ENCODE data around the gene PRKG1.

The PRKG1 gene

DNA sequence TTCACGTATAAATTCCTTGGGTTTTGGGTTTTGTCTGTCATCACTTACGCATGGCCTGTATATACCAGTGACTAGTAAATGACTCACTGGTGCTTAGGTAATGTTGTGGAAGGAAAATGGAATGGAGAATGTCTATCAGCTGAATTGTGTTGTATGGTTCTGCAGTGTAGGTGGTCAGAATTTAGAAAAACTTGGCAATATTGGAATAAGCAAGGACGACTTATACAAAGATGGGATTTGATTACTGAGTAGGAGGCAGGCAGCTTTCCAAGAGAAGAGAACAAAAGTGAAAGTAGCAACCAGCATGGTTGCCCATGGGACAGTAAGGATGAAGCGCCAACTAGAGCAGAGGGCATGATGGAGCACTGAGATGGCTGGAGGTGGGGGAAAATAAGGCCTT lies 793.7 kb downstream of the PRKG1 start:
- no peak overlapping the region for H2BK120ac ChIP-seq (ENCODE audit: low read depth, low read length)
- H3K18ac ChIP-seq (ENCODE audit: low read length) = no peak overlapping the region
- no peak for DNase-seq (ENCODE audit: low spot score)
- no peaks in the 10 kb centered on the region for H3K27me3 ChIP-seq (ENCODE audit: control insufficient read depth in 3 of 3, insufficient read depth in 3 of 3, low read depth in 1 of 3, low read length in 3 of 3)
- no peaks in the 10 kb centered on the region for H3K4me1 ChIP-seq (ENCODE audit: control insufficient read depth in 2 of 2, insufficient read depth in 1 of 2, low read depth in 1 of 2, low read length in 2 of 2)
- no peak overlapping the region for H2BK15ac ChIP-seq (ENCODE audit: low read length)
- H3K4me2 ChIP-seq (ENCODE audit: insufficient read depth, low read length, poor library complexity, severe bottlenecking) = no peak overlapping the region
- no peaks in the 10 kb centered on the region for H3K36me3 ChIP-seq (replicated peaks in 1 of 2; ENCODE audit: control insufficient read depth in 2 of 2, insufficient read depth in 2 of 2, low read length in 2 of 2)
- no peak overlapping the region for H2BK5ac ChIP-seq (ENCODE audit: low read length)
- no peak overlapping the region for H3K27ac ChIP-seq (replicated peaks; ENCODE audit: low read length)
- no peak overlapping the region for H3K4me3 ChIP-seq (ENCODE audit: low read length in 2 of 2)
- no peak overlapping the region for H2BK12ac ChIP-seq (ENCODE audit: low read length)
- H3K79me1 ChIP-seq (ENCODE audit: low read depth, low read length) = no peaks in the 10 kb centered on the region
- no peak overlapping the region for H2AK5ac ChIP-seq (ENCODE audit: low read depth, low read length)
- H4K91ac ChIP-seq (ENCODE audit: low read depth, low read length, poor library complexity) = no peak overlapping the region
- no peak overlapping the region for H4K8ac ChIP-seq (ENCODE audit: low read depth, low read length)
- H3K23ac ChIP-seq (ENCODE audit: low read depth, low read length, poor library complexity) = no peak overlapping the region
- H3K9ac ChIP-seq (ENCODE audit: low read depth, low read length, poor library complexity) = no peak overlapping the region
- no peak overlapping the region for H3K4ac ChIP-seq (ENCODE audit: low read length)
- no CpG with 5 or more reads among the region's 4 CpGs for WGBS, 2 donors (ENCODE audit: extremely low coverage in 2 of 2, insufficient read length in 2 of 2, insufficient replicate concordance in 1 of 2)
- H3K14ac ChIP-seq (ENCODE audit: low read length) = no peak overlapping the region
- no peaks in the 10 kb centered on the region for H3K9me3 ChIP-seq (replicated peaks in 1 of 2; ENCODE audit: control insufficient read depth in 2 of 2, insufficient read depth in 1 of 2, low read depth in 1 of 2, low read length in 2 of 2)
- H2AFZ ChIP-seq (ENCODE audit: low read length) = no peak overlapping the region

DNA sequence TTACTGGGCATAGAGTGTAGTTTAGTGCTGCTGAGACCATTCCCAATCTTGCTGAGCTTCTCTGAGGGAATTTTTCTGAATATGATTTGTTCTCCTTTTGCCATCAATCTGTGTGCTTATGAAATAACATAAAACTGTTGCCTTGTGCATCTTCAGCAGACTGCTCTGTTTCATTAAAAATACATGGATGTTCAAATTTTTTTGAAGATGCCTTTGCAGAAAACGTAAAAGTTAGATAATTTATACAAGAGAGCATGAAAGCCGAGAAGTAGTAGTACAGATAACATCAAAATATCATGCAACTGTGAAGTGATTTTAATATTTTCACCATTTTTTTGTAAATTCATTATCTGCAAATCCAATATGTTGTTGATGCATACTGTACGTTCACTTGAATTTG lies 799.8 kb downstream of the PRKG1 start:
- Histone ChIP-seq H3K27me3 (ENCODE audit: control insufficient read depth in 3 of 3, insufficient read depth in 3 of 3, low read depth in 1 of 3, low read length in 3 of 3) (no peaks in the 10 kb centered on the region), H2AK5ac (ENCODE audit: low read depth, low read length) (no peak overlapping the region), H3K9me3 (replicated peaks in 1 of 2; ENCODE audit: control insufficient read depth in 2 of 2, insufficient read depth in 1 of 2, low read depth in 1 of 2, low read length in 2 of 2) (no peaks in the 10 kb centered on the region), H3K18ac (ENCODE audit: low read length) (no peak overlapping the region), H2BK12ac (ENCODE audit: low read length) (no peak overlapping the region), H3K27ac (replicated peaks; ENCODE audit: low read length) (no peak overlapping the region), H3K9ac (ENCODE audit: low read depth, low read length, poor library complexity) (no peak overlapping the region), H4K91ac (ENCODE audit: low read depth, low read length, poor library complexity) (no peak overlapping the region), H2BK15ac (ENCODE audit: low read length) (no peak overlapping the region), H3K23ac (ENCODE audit: low read depth, low read length, poor library complexity) (no peak overlapping the region), H3K79me1 (ENCODE audit: low read depth, low read length) (no peaks in the 10 kb centered on the region), H3K36me3 (replicated peaks in 1 of 2; ENCODE audit: control insufficient read depth in 2 of 2, insufficient read depth in 2 of 2, low read length in 2 of 2) (no peaks in the 10 kb centered on the region), H3K14ac (ENCODE audit: low read length) (no peak overlapping the region), H2AFZ (ENCODE audit: low read length) (no peak overlapping the region), H3K4me3 (ENCODE audit: low read length in 2 of 2) (no peak overlapping the region), H4K8ac (ENCODE audit: low read depth, low read length) (no peak overlapping the region), H3K4me2 (ENCODE audit: insufficient read depth, low read length, poor library complexity, severe bottlenecking) (no peak overlapping the region), H3K4ac (ENCODE audit: low read length) (no peak overlapping the region), H2BK120ac (ENCODE audit: low read depth, low read length) (no peak overlapping the region), H2BK5ac (ENCODE audit: low read length) (no peak overlapping the region), H3K4me1 (ENCODE audit: control insufficient read depth in 2 of 2, insufficient read depth in 1 of 2, low read depth in 1 of 2, low read length in 2 of 2) (peaks cover 0 to 1% of the 10 kb centered on the region in 2 donors)
- no CpG with 5 or more reads among the region's 3 CpGs for WGBS, 2 donors (ENCODE audit: extremely low coverage in 2 of 2, insufficient read length in 2 of 2, insufficient replicate concordance in 1 of 2)
- DNase-seq (ENCODE audit: low spot score) = no peak

DNA sequence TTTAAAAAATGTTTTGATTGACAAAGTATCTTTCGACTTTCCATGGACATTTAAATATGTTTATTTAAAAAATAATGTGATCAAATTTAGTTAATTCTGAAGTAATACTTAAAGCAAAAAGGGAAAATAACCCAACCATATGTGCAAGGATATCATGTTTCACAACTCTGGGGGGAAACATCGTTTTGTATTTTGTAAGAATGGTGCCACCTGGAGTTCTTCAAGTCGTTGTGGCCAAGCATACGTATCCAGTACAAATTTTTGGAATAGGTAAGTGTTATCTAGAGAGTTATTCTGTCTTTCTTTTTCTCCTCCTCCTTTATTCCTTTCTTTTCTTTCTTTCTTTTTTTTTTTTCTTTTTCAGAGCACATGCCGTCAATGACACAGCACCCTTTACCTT lies 801.3 kb downstream of the PRKG1 start:
- no CpG with 5 or more reads among the region's 5 CpGs for WGBS, 2 donors (ENCODE audit: extremely low coverage in 2 of 2, insufficient read length in 2 of 2, insufficient replicate concordance in 1 of 2)
- no peak overlapping the region for H2AK5ac ChIP-seq (ENCODE audit: low read depth, low read length)

DNA sequence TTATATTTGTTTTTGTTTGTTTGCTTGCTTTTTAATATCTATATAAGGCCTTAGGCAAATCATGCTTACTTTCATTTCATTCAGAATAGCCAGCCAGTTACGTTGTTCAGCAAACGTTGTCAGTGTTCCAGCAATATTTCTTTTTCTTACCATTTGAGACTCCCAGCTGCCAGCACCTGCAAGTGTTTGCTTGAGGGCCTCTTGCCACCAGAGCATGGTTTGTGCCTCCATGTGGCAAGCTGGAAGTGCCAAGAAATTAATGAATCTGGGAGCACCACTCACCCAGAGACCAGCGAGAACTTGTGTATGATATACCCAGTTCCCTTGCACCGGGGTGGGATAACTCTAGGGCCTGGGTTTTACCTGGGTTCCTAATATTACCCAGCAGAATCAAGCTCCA lies 802.2 kb downstream of the PRKG1 start:
- Histone ChIP-seq H4K91ac (ENCODE audit: low read depth, low read length, poor library complexity) (no peak overlapping the region), H2AK5ac (ENCODE audit: low read depth, low read length) (no peak overlapping the region), H3K4ac (ENCODE audit: low read length) (no peak overlapping the region), H2AFZ (ENCODE audit: low read length) (no peak overlapping the region), H3K27me3 (ENCODE audit: control insufficient read depth in 3 of 3, insufficient read depth in 3 of 3, low read depth in 1 of 3, low read length in 3 of 3) (no peaks in the 10 kb centered on the region), H3K4me2 (ENCODE audit: insufficient read depth, low read length, poor library complexity, severe bottlenecking) (no peak overlapping the region), H3K36me3 (replicated peaks in 1 of 2; ENCODE audit: control insufficient read depth in 2 of 2, insufficient read depth in 2 of 2, low read length in 2 of 2) (no peaks in the 10 kb centered on the region), H2BK15ac (ENCODE audit: low read length) (no peak overlapping the region), H3K14ac (ENCODE audit: low read length) (no peak overlapping the region), H3K9ac (ENCODE audit: low read depth, low read length, poor library complexity) (no peak overlapping the region), H2BK5ac (ENCODE audit: low read length) (no peak overlapping the region), H3K4me1 (ENCODE audit: control insufficient read depth in 2 of 2, insufficient read depth in 1 of 2, low read depth in 1 of 2, low read length in 2 of 2) (peaks cover 0 to 1% of the 10 kb centered on the region in 2 donors), H3K4me3 (ENCODE audit: low read length in 2 of 2) (no peak overlapping the region), H4K8ac (ENCODE audit: low read depth, low read length) (no peak overlapping the region), H3K18ac (ENCODE audit: low read length) (no peak overlapping the region), H2BK120ac (ENCODE audit: low read depth, low read length) (no peak overlapping the region), H3K79me1 (ENCODE audit: low read depth, low read length) (no peaks in the 10 kb centered on the region), H3K9me3 (replicated peaks in 1 of 2; ENCODE audit: control insufficient read depth in 2 of 2, insufficient read depth in 1 of 2, low read depth in 1 of 2, low read length in 2 of 2) (peaks cover 1 to 4% of the 10 kb centered on the region in 2 donors), H3K27ac (replicated peaks; ENCODE audit: low read length) (no peak overlapping the region), H2BK12ac (ENCODE audit: low read length) (no peak overlapping the region), H3K23ac (ENCODE audit: low read depth, low read length, poor library complexity) (no peak overlapping the region)
- WGBS, 2 donors (ENCODE audit: extremely low coverage in 2 of 2, insufficient read length in 2 of 2, insufficient replicate concordance in 1 of 2) = no CpG with 5 or more reads among the region's 4 CpGs
- DNase-seq (ENCODE audit: low spot score) = no peak

More for the DNA sequence above, 801.3 kb downstream of the PRKG1 start:
- no peaks in the 10 kb centered on the region for H3K9me3 ChIP-seq (replicated peaks in 1 of 2; ENCODE audit: control insufficient read depth in 2 of 2, insufficient read depth in 1 of 2, low read depth in 1 of 2, low read length in 2 of 2)
- H3K27ac ChIP-seq (replicated peaks; ENCODE audit: low read length) = no peak overlapping the region
- H2BK120ac ChIP-seq (ENCODE audit: low read depth, low read length) = no peak overlapping the region
- no peak overlapping the region for H2BK12ac ChIP-seq (ENCODE audit: low read length)
- no peak overlapping the region for H2BK5ac ChIP-seq (ENCODE audit: low read length)
- H3K79me1 ChIP-seq (ENCODE audit: low read depth, low read length) = no peaks in the 10 kb centered on the region
- no peak overlapping the region for H3K4ac ChIP-seq (ENCODE audit: low read length)
- peaks cover 0 to 1% of the 10 kb centered on the region in 2 donors for H3K4me1 ChIP-seq (ENCODE audit: control insufficient read depth in 2 of 2, insufficient read depth in 1 of 2, low read depth in 1 of 2, low read length in 2 of 2)
- DNase-seq (ENCODE audit: low spot score) = no peak
- no peak overlapping the region for H3K4me2 ChIP-seq (ENCODE audit: insufficient read depth, low read length, poor library complexity, severe bottlenecking)
- H3K36me3 ChIP-seq (replicated peaks in 1 of 2; ENCODE audit: control insufficient read depth in 2 of 2, insufficient read depth in 2 of 2, low read length in 2 of 2) = no peaks in the 10 kb centered on the region
- H3K4me3 ChIP-seq (ENCODE audit: low read length in 2 of 2) = no peak overlapping the region
- H3K23ac ChIP-seq (ENCODE audit: low read depth, low read length, poor library complexity) = no peak overlapping the region
- no peak overlapping the region for H4K91ac ChIP-seq (ENCODE audit: low read depth, low read length, poor library complexity)
- no peak overlapping the region for H3K18ac ChIP-seq (ENCODE audit: low read length)
- no peak overlapping the region for H3K14ac ChIP-seq (ENCODE audit: low read length)
- H3K9ac ChIP-seq (ENCODE audit: low read depth, low read length, poor library complexity) = no peak overlapping the region
- no peak overlapping the region for H2BK15ac ChIP-seq (ENCODE audit: low read length)
- no peak overlapping the region for H2AFZ ChIP-seq (ENCODE audit: low read length)
- H4K8ac ChIP-seq (ENCODE audit: low read depth, low read length) = no peak overlapping the region
- H3K27me3 ChIP-seq (ENCODE audit: control insufficient read depth in 3 of 3, insufficient read depth in 3 of 3, low read depth in 1 of 3, low read length in 3 of 3) = no peaks in the 10 kb centered on the region
